GM19351 (cell line): ENCODE results near the gene ECD.

ENCODE experiments used
- ATAC-seq: cut with Tn5 transposase; IDR thresholded peaks from one replicate; pipeline ENCODE4 v1.9.1; 2021; ENCODE audit warnings: mild to moderate bottlenecking, moderate library complexity; ENCODE audit not compliant: unreplicated experiment

The ECD gene

GRCh38 chr10:73099141-73099540 is 68.7 kb downstream of the ECD start:
- no peak for ATAC-seq

GRCh38 chr10:73097305-73097670 is 70.5 kb downstream of the ECD start:
- no peak for ATAC-seq

- ATAC-seq: peak; percentile 84
Measured at GRCh38 chr10:73096449-73097304, 71.1 kb downstream of the ECD start, which contains the start of gene P4HA1. P4HA1 (minus strand) TSS chr10:73096866; CDS start chr10:73074883, 21,983 bp downstream.

- peak; percentile 36 for ATAC-seq
Measured at GRCh38 chr10:73096041-73096448, 71.8 kb downstream of the ECD start.

- ATAC-seq: no peak
Measured at GRCh38 chr10:73095481-73096021, 72.3 kb downstream of the ECD start.

GRCh38 chr10:73094986-73095480 is 72.8 kb downstream of the ECD start:
- ATAC-seq: no peak

- no peak for ATAC-seq
Measured at GRCh38 chr10:73093922-73094850, 73.6 kb downstream of the ECD start.

- no peak for ATAC-seq
Measured at GRCh38 chr10:73092830-73093229, 75.0 kb downstream of the ECD start.

GRCh38 chr10:73088304-73088703 is 79.5 kb downstream of the ECD start:
- peak; percentile 55 for ATAC-seq

GRCh38 chr10:73086816-73087215 is 81.0 kb downstream of the ECD start:
- no peak for ATAC-seq

- no peak for ATAC-seq
Measured at GRCh38 chr10:73084209-73084608, 83.6 kb downstream of the ECD start.
